GM23338 (cell line): ENCODE data around the gene ENDOU.

Experiments
- CTCF ChIP-seq, 2 experiments: fragments of 200-600 bp in 1 of 2; sonication (generic) in 1 of 2; conservative IDR thresholded peaks; 2 replicates each; pipeline versions ENCODE4 v1.5.1 to v1.6.1; 2016 to 2017; ENCODE audit warnings: antibody characterized with exemption in 2 of 2, low read depth in 2 of 2, mild to moderate bottlenecking in 2 of 2, moderate library complexity in 1 of 2
- ETS1 ChIP-seq: IDR thresholded peaks from 2 replicates; pipeline ENCODE4 v1.6.1; 2016; ENCODE audit warnings: antibody characterized with exemption
- EZH2 ChIP-seq: fragments of 200-600 bp; sonication (generic); IDR thresholded peaks from one replicate; pipeline ENCODE4 v1.8.0; 2017; ENCODE audit warnings: antibody characterized with exemption, mild to moderate bottlenecking, low read depth; ENCODE audit not compliant: unreplicated experiment
- EZH2phosphoT487 ChIP-seq: fragments of 200-600 bp; sonication (generic); IDR thresholded peaks from one replicate; pipeline ENCODE4 v1.8.1; 2018; ENCODE audit warnings: antibody characterized with exemption; ENCODE audit not compliant: unreplicated experiment
- JUNB ChIP-seq: IDR thresholded peaks from one replicate; pipeline ENCODE4 v1.6.1; 2016; ENCODE audit warnings: antibody characterized with exemption; ENCODE audit not compliant: unreplicated experiment
- NANOG ChIP-seq: IDR thresholded peaks from 2 replicates; pipeline ENCODE4 v1.6.1; 2016; ENCODE audit warnings: antibody characterized with exemption, borderline replicate concordance
- POLR2AphosphoS5 ChIP-seq: IDR thresholded peaks from 2 replicates; pipeline ENCODE4 v1.6.1; 2016; ENCODE audit warnings: antibody characterized with exemption, low read depth
- REST ChIP-seq: IDR thresholded peaks from one replicate; pipeline ENCODE4 v1.6.1; 2018; ENCODE audit warnings: antibody characterized with exemption; ENCODE audit not compliant: unreplicated experiment

DNA sequence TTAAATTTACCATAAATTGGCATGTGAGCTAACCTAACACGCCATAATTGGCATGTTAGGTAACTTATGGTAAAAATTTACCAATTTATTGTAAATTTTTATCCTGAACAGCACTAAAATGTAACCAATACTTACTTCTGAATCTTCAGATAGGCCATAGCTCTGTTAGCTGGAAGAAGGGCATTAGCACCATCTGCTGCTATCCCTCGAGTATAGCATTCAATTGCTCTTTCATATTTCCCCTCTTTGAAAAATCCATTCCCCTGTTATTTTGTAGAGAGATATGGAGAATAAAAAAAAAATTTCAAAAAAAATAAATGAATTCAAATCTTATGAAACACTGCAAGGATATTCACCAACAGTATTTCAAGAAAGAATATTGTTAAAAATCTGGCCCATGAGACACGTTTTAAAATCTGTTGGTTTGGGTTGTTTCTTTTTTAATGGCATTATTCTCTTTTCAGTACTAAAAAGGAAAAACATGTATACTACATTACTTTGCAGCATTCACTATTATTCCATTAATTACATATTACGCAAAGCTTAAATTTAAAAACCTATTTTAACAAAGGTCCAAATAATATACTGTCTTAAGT, 38.5 kb downstream of the ENDOU start:
- TF ChIP-seq ETS1 = no peak
- no peak for TF ChIP-seq POLR2AphosphoS5
- TF ChIP-seq CTCF (conservative IDR thresholded peaks at IDR 0.05; ENCODE audit: low read depth in 2 of 2) = peak; percentile 71 to 78
- TF ChIP-seq EZH2 = no peak
- no peak for TF ChIP-seq REST
- no peak for TF ChIP-seq JUNB
- TF ChIP-seq EZH2phosphoT487 = no peak
- TF ChIP-seq NANOG = no peak
